Fibroblast of lung (primary cell): ENCODE data around the gene LAPTM5.

Source experiments
- EZH2 ChIP-seq: IDR thresholded peaks from 2 replicates; pipeline ENCODE4 v1.5.1; 2012; ENCODE audit warnings: low read length, control low read depth, mild to moderate bottlenecking; ENCODE audit errors: missing control alignments
- TF ChIP-seq, protein P1 (sequence below), 2 donors: IDR thresholded peaks in 1 of 2; conservative IDR thresholded peaks in 1 of 2; 1 replicate in 1 of 2; 2 replicates in 1 of 2; pipeline ENCODE4 v1.5.1; 2011 to 2012; ENCODE audit warnings: low read length in 2 of 2, control low read depth in 1 of 2, inconsistent platforms in 1 of 2, low read depth in 1 of 2, mild to moderate bottlenecking in 1 of 2

DNA sequence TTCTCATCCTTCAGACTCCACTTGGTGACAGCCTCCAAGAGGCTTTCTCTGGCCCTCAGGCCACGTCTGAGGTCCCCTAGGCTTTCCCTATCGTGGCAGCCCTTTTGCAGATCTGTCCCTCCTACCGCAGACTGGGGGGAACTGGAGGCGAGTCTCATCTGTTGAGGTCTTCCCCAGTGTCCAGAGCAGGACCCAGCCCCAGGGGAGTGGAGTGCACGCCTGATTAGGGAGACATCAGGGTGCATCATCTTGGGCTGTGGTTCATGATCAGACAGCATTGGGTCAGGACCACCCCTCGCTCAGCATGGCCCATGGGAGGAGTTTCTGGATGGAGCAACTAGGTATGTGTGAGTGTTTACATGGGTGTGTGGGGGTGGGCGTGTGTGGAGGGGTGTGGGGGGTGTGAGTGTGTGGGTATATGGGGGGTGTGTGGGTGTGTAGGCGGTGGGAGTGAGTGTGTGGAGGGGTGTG, 25.7 kb downstream of the LAPTM5 start:
- no peak for TF ChIP-seq EZH2
- TF ChIP-seq, protein P1, sequence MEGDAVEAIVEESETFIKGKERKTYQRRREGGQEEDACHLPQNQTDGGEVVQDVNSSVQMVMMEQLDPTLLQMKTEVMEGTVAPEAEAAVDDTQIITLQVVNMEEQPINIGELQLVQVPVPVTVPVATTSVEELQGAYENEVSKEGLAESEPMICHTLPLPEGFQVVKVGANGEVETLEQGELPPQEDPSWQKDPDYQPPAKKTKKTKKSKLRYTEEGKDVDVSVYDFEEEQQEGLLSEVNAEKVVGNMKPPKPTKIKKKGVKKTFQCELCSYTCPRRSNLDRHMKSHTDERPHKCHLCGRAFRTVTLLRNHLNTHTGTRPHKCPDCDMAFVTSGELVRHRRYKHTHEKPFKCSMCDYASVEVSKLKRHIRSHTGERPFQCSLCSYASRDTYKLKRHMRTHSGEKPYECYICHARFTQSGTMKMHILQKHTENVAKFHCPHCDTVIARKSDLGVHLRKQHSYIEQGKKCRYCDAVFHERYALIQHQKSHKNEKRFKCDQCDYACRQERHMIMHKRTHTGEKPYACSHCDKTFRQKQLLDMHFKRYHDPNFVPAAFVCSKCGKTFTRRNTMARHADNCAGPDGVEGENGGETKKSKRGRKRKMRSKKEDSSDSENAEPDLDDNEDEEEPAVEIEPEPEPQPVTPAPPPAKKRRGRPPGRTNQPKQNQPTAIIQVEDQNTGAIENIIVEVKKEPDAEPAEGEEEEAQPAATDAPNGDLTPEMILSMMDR (conservative IDR thresholded peaks at IDR 0.05 in 1 of 2, IDR thresholded peaks at IDR 0.05 in 1 of 2; ENCODE audit: low read depth in 1 of 2, low read length in 2 of 2): no peak
